RPMI8226 (cell line): ENCODE data around the gene TJP1.
"Not testable (repeated sequence)": the region's sequence is repeated elsewhere in the genome, so short reads cannot be mapped to it uniquely, and the experiment has no call there.

Experiments
- DNase-seq: peaks from one replicate; pipeline ENCODE4 v3.0.0-alpha.2; 2015

TJP1 gene

DNA sequence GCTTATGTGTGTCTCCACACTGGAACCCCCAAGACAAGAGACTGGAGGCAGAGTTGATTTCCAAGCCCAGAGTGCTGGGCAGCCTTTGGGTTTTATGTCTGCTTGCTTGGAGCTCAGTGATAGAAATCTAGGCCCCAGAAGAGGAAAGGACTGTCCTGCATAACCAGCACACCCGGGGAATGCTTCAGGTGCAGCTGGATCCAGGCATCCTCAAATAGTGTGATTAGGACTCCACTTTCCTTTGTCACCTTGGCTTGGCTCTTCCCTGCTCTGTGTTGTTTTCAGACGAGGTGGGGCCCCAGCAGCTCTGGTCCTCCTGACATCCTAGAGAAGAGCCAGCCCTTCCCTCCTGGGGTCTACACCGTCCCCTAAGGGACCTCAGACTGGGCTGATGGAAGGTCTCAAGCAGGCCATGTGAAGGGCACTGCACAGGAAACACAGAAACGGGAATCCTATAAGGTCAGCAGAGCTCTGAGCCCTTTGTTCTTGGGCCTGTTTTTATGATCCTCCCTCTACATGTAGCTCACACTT is 143.7 kb downstream of the TJP1 start:
- DNase-seq, result peak; percentile 9

DNA sequence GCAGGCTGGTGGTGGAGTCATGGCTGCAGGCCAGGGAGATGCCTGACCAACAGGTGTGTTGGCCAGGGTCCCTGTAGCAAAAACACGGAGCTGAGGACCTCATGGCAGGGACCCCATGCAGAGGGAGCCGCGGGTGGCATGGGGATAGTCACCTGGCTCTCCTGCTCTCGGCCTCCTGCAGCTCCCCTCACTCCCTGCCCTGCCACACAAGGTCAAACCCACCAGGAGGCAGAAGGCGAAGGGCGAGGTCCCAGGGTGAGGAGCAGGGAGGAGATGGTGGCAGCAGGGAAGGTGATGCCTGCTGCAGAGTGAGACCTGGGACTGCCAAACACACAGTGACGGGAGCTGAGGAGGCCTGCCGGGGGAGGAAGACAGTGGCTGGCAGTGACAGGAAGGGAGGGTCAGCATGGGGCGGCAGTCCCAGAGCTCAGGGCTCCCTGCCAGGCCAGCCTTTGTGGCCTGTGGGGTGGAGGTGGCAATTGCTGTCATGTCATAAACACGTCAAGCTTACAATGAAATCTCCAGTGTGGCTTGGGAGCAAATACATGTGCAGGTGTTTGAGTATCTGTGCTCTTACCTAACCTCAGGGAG is 144.3 kb downstream of the TJP1 start:
- peak; percentile 88 for DNase-seq

DNA sequence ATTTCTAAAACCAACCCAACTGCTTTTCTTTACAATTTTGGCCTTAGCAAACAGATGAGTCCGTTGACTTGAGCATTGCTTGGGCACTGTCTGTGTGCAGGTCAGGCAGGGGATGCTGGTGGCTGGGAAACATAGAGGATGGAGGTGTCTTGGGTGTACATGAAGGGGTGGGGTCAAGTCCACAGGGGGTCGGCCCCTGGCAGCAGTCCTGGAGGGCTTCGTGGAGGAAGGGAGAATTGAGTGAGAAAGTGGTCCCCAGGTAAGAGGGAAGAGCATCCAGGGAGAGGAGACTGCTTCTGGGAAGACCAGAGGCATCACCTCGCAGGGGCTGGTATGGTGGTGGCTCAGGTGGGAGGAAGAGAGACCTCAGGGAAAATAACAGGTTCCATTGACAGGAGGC is 144.8 kb downstream of the TJP1 start:
- no peak for DNase-seq

DNA sequence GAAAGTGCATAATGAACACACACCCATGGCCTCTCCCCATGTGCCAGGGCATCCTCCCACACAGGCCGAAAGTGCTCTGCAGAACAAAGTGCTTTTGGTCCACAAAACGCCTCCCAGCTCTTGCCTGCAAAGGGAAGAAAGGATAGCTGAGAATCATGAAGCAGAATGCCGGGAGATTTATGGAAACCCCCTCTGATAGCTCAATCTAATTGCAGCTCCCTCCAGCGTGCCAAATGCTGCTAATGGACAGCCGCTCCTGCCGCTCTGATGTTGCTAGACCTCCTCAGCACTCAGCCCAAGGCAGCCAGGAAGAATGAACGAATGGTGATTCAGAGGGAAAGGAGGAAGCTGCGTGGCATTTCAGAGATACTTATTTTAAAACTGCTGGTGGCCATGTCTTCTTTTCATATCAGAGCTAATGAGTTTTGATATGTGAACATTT is 145.3 kb downstream of the TJP1 start:
- no peak for DNase-seq

DNA sequence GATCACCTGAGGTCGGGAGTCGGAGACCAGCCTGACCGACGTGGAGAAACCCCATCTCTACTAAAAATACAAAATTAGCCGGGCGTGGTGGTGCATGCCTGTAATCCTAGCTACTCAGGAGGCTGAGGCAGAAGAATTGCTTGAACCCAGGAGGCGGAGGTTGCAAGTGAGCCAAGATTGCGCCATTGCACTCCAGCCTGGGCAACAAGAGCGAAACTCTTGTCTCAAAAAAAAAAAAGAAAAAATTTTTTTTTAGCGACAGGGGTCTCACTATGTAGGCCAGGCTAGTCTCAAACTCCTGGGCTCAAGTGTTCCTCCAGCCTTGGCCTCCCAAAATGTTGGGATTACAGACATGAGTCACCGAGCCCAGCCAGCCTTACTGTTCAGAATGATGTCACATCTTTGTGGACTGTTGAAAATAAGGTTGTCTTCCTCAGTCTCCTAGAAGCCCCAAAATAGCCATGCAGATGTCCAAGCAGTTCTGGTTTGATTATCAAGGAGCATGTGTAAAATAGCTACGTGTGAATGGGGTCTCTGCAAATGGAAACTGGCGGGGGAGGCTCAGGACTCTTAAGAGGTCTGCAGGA is 145.8 kb downstream of the TJP1 start:
- not testable (repeated sequence) for DNase-seq

DNA sequence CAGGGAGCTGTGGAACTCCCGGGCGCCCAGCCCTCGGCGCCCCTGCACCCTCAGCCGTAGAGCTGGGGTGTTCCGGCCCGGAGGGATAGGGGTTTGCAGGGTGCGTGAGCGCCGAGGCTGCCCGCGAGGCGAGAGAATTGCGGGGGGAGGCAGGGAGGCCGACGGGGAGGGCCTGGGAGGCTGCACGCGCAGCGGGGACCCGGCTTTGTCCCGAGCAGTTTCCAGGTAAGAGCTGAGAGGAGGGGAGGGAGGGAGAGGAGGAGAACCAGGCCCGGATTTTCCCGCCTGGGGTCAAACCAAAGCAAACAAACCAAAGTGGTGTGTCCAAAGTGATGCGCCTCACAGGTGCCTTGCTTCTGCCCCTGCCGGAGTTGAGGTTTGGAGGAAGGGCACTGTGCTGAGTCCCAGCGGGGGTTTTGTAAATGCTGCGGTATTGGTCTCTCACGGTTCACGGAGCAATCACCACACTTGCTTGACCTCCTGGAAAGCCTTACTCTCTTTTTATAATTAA is 146.4 kb downstream of the TJP1 start:
- no peak for DNase-seq

DNA sequence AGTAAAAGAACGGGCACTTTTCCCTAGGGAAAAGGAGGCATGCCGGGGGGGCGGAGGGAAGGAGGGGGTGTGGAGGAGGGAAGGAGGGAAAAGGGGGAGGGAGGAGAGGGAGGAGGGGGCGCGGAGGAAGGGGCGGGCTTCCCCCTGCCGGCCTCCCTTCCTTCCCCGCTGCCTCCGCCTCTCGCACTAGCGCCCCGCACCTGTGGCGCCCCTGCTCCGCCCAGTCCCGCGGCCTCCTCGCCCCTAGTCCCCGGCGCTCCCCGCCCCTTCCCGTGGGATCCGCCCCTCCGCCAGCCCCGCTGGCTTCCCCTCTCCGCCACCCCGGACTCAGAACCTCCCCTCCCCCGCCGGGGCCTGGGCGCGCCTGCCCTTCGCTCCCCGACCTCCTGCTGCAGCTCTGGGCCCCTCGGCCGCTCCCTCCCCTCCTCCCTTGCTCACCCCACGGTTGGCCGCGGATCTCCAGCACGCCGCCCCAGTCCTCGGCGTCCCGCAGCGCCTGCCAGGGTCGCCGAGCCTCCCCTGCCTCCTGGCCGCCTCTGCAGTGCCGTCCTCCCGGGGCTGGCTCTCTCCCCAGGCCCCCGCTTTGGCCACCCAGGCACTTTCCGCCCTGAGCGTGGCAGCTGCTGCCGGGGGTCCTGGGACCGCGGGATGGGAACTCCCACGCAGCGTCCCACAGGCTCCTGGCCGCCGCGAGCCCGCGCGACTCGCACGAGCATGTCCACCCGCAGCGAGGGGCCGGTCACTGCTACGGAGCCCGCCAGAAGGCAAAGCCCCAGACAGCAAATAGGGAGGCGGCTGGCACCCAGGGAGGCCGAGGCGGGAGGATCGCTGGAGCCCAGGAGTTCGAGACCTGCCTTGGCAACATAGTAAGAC is 147.4 kb downstream of the TJP1 start:
- no peak for DNase-seq

DNA sequence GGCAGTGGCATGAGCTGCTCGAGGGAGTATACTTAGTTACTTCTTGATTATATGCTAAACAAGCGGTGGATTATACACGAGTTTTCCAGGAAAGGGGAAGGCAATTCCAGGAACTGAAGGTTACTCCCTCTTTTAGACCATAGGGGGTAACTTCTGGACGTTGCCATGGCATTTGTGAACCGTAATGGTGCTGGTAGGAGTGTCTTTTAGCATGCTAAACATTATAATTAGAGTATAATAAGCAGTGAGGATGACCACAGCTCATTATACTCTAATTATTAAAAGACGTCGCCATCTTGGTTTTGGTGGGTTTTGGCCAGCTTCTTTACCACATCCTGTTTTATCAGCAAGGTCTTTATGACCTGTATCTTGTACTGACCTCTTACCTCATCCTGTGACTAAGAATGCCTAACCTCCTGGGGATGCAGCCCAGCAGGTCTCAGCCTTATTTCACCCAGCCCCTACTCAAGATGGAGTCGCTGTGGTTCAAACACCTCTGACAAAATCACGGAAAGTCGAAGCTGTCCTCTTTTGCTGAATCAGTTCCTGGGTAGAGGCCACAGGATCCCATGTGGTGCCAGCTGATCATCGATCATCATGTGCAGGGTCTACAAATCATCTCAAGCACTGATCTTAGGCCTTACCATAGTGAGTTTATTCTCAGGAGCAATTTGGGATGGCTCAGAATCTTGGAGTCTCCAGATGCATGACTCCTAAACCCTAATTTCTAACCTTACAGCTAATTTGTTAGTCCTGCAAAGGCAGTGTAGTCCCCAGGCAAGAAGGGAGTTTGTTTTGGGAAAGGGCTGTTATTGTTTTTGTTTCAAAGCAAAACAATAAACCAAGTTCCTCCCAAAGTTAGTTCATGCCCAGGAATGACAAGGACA is 149.1 kb downstream of the TJP1 start:
- no peak for DNase-seq

DNA sequence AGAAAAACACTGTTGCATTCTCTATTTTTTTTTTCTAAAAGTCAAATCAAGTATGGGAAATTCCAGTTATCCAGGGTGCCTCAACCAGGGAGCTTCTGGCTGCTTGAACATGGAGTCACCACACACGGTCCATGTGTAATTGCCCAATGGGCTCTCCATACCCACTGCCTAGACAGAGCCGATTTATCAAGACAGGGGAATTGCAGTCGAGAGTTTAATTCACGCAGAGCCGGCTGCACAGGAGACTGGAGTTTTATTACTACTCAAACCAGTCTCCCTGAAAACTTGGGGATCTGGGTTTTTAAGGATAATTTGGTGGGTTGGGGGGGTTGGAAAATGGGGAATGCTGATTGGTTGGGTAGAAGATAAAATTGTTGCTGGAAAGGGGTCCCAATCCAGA is 149.8 kb downstream of the TJP1 start:
- DNase-seq, result no peak

DNA sequence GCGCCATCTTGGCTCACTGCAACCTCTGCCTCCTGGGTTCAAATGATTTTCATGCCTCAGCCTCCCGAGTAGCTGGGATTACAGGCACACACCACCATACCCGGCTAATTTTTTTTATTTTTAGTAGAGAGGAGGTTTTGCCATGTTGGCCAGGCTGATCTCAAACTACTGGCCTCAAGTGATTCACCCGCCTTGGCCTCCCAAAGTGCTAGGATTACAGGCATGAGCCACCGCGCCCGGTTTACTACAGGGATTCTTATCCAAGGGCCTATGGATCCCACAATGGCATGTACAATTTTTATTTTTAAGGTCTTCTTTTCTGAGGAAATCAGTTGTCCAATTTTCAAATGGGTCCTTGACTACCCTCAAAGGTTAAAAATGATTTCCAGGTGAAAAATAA is 150.2 kb downstream of the TJP1 start:
- DNase-seq, result not testable (repeated sequence)

DNA sequence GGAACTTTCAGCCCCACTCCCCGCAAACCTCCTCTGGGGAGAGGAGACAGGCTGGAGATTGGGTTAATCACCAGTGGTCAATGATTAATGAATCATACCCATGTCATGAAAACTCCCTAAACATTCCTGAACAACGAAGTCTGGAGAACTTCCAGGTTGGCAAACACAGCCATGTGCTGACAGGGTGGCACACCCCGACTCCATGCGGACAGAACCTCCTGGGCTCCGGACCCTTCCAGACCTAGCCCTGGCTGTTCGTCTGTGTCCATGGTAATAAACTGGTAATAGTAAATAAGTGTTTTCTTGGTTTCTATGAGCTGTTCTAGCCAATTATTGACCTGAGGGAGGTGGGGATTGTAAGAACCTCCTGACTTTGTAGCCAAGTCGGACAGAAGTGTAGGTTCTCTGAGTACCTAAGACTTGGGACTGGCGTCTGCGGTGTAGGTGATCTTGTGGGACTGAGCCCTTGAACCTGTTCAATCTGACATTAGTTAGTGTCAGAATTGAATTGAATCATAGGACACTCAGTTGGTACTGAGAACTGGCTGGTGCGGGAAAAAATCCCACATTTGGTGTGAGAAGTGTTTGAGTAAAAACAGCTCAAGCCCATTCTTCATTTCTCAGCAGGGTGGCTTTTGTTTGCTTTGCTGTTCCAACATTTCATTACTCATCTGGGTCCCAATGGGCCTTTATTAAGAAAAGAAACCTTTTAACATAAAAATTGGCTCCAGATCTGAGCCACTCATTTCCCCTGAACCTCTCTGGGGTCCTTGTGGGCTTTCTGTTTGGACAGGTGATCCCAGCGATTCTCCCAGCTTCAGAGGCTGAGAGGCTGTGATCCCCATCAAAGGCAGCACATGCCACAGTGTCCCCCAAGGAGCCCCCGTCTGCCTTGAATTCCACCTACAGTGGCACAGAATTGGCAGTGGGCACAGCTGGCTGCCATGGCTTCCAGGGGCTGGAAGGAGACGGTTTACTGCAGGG is 151.0 kb downstream of the TJP1 start:
- DNase-seq, result no peak

DNA sequence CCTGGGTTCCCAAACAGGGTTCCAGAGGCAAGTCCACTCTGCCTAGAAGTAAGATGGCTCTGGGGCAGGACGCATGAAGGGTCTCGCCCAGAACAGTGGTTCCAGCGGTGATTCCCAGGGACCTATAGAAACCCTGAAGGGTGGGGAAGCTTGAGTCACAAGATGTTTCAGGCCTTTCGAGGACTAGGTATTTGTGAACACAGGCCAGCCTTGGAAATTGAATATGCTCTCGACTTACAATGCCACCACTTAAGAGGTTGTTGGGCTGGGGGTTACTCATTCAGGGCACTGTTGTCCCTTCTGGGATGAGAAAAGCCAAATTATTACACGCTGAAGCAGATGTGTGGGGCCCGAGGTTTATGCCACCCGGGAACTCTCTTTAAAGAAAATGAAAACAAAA is 152.0 kb downstream of the TJP1 start:
- DNase-seq, result no peak

DNA sequence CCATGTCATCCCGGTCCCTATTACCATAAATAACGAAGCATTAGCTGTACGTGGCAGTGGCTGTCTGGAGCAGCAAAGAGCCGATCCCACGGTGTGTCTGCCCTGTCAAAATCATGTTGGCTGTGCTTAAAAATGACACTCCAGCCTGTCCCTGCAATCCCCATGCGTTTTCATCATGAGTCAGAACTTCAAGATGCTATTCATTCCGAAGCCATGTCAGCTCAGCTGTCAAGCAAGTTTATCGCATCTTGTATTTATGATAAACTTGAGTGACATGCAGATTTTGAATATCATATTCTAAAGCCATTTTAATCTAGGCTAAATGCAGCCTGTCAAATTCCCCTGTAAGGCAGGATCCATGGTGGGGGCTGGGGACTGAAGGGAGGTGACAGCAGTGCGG is 152.4 kb downstream of the TJP1 start:
- no peak for DNase-seq

DNA sequence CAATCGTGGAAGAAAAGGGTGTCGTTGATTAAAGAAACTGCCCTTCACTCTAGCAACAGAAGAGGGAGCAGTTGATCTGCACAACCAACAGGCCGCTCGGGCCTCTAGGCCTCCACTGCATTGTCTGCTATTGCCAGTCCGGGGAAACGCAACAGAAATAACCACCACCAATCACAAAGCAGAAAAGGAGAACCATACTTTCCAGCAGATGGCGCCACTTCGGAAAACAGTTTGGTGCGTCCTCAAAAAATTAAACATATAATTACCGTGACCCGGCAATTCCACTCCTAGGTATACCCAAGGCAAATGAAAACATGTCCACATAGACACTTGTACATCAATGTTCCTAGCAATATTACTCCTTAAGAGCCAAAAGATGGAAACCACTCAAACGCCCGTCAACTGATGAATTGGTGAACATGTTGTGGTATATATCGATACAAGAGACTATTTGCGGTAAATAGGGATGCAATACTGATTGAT is 154.1 kb downstream of the TJP1 start:
- peak; percentile 68 for DNase-seq

DNA sequence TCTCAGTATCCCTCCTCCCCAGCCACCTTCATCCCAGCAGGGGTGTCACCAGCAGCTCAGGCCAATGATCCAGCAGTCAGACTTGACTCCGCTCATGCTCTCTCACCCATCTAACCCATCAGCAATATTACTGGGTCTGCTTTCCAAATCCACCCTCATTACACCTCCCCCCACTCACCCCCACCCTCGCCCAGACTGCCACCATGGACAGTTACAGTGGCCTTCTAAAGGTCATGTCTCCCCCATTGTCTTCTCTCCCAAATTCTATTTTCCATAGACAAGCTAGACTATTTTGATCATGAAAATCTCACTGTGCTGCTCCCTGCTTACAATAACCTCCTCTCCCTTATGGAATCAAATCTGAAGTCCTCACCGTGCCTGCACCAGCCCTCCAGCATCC is 156.0 kb downstream of the TJP1 start:
- no peak for DNase-seq

DNA sequence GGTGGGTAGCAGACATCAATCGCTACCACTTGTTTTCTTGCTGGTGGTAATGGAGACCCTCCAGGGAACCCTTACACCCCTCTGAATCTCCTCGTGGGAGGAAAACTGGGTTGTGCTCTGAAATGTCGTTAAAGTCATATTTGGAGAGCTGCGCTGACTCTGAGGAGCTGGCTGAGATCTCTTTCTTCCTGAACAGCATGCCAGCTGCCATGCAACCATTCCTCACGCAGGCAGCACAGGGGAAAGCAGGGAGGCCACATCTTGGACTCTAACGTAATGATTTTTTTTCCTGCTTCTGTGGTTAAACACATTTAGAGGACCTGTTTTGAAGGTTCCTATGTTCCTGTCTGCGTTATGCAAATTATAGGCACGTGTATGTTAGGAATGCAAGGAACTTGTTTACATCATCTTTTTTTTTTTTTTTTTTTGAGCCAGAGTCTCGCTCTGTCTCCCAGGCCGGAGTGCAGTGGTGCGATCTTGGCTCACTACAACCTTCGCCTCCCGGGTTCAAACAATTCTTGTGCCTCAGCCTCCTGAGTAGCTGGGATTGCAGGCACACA is 156.7 kb downstream of the TJP1 start:
- DNase-seq, result no peak

DNA sequence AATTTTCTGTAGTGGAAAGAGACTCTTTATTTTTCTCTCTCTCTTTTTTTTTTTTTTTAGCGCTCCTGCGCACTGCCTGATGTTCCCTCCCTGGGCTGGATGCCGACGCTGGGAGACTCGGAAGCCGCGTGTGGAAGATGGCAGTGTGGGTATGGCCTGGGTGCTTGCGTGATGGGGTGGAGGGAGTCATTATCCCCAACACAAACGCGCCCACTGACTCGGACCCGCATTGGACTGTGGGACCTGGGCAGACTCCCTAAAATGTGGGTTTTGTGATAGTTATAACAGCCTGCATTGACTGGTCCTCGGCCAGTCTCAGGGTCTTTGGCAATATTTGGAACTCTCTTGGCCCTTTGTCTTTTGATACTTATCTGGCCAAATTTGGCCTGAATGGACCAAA is 157.9 kb downstream of the TJP1 start:
- DNase-seq, result no peak

DNA sequence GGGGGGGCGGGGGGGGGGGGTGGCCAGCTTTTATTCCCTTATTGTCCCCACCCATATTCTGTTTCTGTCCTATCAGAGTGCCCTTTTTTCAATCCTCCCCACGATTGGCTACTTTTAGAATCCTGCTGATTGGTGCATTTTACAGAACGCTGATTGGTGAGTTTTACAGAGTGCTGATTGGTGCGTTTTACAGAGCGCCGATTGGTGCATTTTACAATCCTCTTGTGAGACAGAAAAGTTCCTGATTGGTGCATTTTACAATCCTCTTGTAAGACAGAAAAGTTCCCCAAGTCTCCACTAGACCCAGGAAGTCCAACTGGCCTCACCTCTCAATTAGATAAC is 164.8 kb downstream of the TJP1 start:
- not testable (repeated sequence) for DNase-seq

DNA sequence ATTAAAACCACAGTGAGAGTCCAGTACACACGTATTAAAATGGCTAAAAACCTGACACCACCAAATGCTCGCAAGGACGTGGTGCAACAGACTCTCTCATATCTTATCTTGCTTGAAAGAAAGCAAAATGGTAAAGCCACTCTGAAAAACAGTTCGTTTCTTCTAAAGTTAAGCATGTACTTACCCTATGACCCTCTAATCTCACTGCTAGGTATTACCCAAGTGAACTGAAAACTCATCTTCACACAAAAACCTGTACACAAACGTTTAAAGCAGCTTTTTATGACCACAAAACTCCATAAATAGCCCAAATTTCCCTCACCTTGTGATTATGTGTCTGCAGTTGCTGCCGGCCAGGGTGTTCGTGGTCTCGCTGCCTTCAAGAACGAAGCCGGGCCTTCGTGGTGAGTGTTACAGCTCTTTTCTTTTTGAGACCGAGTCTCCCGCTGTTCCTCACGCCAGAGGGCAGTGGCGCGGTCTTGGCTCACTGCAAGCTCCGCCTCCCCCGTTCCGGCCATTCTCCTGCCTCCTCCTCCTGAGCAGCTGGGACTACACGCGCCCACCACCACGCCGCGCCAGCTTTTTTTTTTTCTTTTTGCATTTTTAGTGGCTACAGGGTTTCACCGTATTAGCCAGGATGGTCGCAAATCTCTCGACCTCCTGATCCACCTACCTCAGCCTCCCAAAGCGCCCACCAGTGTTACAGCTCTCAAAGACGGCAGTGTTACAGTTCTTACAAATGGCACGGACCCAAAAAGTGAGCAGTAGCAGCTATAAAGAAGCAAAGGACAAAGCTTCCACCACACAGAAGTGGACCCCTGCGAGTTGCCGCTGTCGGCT is 165.4 kb downstream of the TJP1 start:
- no peak for DNase-seq

DNA sequence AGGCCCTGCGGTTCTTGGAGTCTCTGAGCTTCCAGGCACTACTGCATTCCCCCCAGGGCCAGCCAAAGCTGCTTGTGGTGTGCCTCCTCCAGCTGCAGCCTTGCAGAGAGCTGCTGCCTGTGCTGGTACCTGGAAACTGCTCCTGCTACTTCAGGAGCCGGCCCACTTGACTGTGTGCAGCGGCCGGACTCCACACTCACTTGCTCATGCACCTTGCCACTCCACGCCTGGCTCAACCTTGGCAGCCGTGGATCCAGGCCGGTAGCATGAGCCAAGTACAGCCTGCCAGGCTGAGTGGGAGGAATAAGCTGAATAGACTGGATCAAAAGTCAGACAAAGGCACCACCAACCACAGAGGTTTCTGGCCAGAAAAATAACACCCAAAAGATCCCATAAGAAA is 169.7 kb downstream of the TJP1 start:
- DNase-seq, result no peak
